Small intestine (tissue), 7 donors: Measurements from ENCODE around the gene KDELR3. TPM values are rescaled to one million over a fixed set of nuclear protein-coding genes. Genes with fewer than 3 reads are reported as not detected.

Source experiments
- DNase-seq, 2 donors: peaks; one replicate each; pipeline versions ENCODE4 v3.0.0 to v3.0.0-alpha.2; 2013
- FAIRE-seq: peaks from 2 replicates; lab custom pipeline; 2012; peaks lifted over from hg19 to GRCh38; lab: Jason Lieb, UNC
- H3K27ac ChIP-seq, 3 donors: one replicate each; pipeline ENCODE4 v1.5.1; 2013; ENCODE audit warnings: low read length in 2 of 3, mild to moderate bottlenecking in 2 of 3, control low read depth in 1 of 3, inconsistent platforms in 1 of 3, low read depth in 1 of 3, moderate library complexity in 1 of 3
- H3K27me3 ChIP-seq, 3 donors: one replicate each; pipeline ENCODE4 v1.6.1; 2013; ENCODE audit warnings: low read length in 3 of 3, inconsistent platforms in 1 of 3; ENCODE audit not compliant: control insufficient read depth in 3 of 3, insufficient read depth in 3 of 3
- H3K36me3 ChIP-seq, 3 donors: one replicate each; pipeline ENCODE4 v1.6.1; 2013; ENCODE audit warnings: low read length in 3 of 3, inconsistent platforms in 1 of 3, low read depth in 1 of 3, mild to moderate bottlenecking in 1 of 3, moderate library complexity in 1 of 3; ENCODE audit not compliant: control insufficient read depth in 3 of 3, insufficient read depth in 2 of 3
- H3K4me1 ChIP-seq, 3 donors: one replicate each; pipeline ENCODE4 v1.6.1; 2013; ENCODE audit warnings: low read length in 2 of 3, inconsistent platforms in 1 of 3, low read depth in 1 of 3, mild to moderate bottlenecking in 1 of 3, moderate library complexity in 1 of 3; ENCODE audit not compliant: control insufficient read depth in 3 of 3, insufficient read depth in 2 of 3
- H3K4me3 ChIP-seq, 3 donors: one replicate each; pipeline ENCODE4 v1.5.1; 2013; ENCODE audit warnings: low read length in 3 of 3, control low read depth in 1 of 3, inconsistent platforms in 1 of 3, low read depth in 1 of 3, mild to moderate bottlenecking in 1 of 3, moderate library complexity in 1 of 3
- H3K9me3 ChIP-seq, 2 donors: one replicate each; pipeline ENCODE4 v1.6.1; 2013; ENCODE audit warnings: low read depth in 1 of 2, low read length in 1 of 2; ENCODE audit not compliant: control insufficient read depth in 2 of 2, insufficient read depth in 1 of 2
- WGBS, 3 donors: extraction: QIAGEN DNeasy Blood & Tissue Kit; methylation state at CpG; one replicate each; pipeline ENCODE4 v1.1.7; 2013; 5-methylcytosine and 5-hydroxymethylcytosine counted together
- polyA plus RNA-seq, 4 donors: library from polyadenylated mRNA; stranded (reverse) in 3 of 4; unstranded in 1 of 4; fragments of 200-250 nt in 3 of 4; fragments of 120-200 nt in 1 of 4; gene quantifications; one replicate each; pipeline versions ENCODE4 v1.2.1 to v1.2.3, GENCODE V29; 2013
- donor health status: healthy with polysubstance abuse.
- donor health status: control.
- donor health status: control.
- donor health status: Bipolar disorder and iron deficiency.
- donor health status: healthy.

Gene KDELR3
- polyA plus RNA-seq, 4 donors = 6.5 to 60.6 (median 10.7) TPM

GRCh38 chr22:38432264-38432663, 35.6 kb upstream of the KDELR3 start:
- no peak for DNase-seq
- Histone ChIP-seq H3K36me3 (no peaks in the 10 kb centered on the region), H3K4me3 (no peak overlapping the region), H3K27me3 (no peaks in the 10 kb centered on the region), H3K9me3 (no peaks in the 10 kb centered on the region), H3K4me1 (no peaks in the 10 kb centered on the region), H3K27ac (no peak overlapping the region)
- FAIRE-seq = no peak
- 94 to 100% (median 95%) methylated on average over 1 of the region's 1 CpG for WGBS, 3 donors

DNA sequence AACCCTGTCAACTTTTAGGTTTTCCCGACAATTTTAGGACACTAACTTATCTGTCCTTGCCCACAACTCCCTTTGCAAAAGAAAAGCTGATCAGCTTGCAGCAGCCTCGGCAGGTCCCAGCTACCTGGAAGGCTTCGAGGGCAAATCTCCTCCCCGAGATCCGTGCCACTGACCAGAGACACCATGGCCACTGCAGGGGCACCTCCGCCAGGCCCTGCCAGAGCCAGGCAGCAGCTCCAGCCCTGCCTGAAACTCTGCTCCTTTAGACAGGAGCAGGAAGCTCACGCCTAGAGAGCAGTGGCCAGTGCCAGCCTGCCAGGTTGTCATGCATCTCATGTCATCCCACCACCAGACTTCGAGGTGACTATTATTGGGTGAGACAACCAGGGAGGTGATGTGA, 34.0 kb upstream of the KDELR3 start:
- Histone ChIP-seq H3K4me3 (no peak overlapping the region), H3K27ac (no peak overlapping the region), H3K9me3 (no peaks in the 10 kb centered on the region), H3K36me3 (no peaks in the 10 kb centered on the region), H3K4me1 (no peaks in the 10 kb centered on the region), H3K27me3 (no peaks in the 10 kb centered on the region)
- WGBS, 3 donors = 63 to 84% (median 66%) methylated on average over 8 of the region's 8 CpGs
- no peak for DNase-seq
- no peak for FAIRE-seq

GRCh38 chr22:38435010-38435409, 32.9 kb upstream of the KDELR3 start:
- no peak for FAIRE-seq
- Histone ChIP-seq H3K4me1 (no peaks in the 10 kb centered on the region), H3K27me3 (no peaks in the 10 kb centered on the region), H3K27ac (no peak overlapping the region), H3K4me3 (no peak overlapping the region), H3K36me3 (no peaks in the 10 kb centered on the region), H3K9me3 (no peaks in the 10 kb centered on the region)
- 74 to 83% (median 75%) methylated on average over 4 of the region's 4 CpGs for WGBS, 3 donors
- no peak for DNase-seq

DNA sequence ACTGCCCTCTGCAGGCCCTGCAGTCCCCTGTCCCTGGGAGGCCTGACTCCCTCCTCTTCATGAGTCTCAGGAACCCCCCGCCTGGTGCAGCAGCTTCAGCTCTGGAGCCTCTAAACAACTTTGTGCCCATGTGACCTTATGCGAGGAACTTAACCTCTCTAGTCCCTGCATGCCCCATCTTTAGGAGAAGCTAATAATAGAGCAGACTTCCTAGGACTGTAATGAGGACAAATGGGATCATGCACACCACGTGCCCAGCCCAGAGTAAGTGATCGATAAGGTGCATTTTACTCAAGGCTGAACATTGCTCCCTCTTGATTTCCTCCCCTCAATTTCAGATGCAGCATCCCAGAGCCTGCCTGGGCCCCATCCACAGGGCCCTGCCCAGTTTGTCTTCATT, 31.9 kb upstream of the KDELR3 start:
- FAIRE-seq (no peak), DNase-seq (no peak)
- H3K27me3 ChIP-seq = peaks cover 0 to 3% (median 2%) of the 10 kb centered on the region in 3 donors
- no peak overlapping the region for H3K4me3 ChIP-seq
- no peaks in the 10 kb centered on the region for H3K9me3 ChIP-seq
- 34 to 59% (median 55%) methylated on average over 4 of the region's 4 CpGs for WGBS, 3 donors
- H3K27ac ChIP-seq = no peak overlapping the region
- H3K4me1 ChIP-seq = no peaks in the 10 kb centered on the region
- no peaks in the 10 kb centered on the region for H3K36me3 ChIP-seq

GRCh38 chr22:38436629-38437395, 31.1 kb upstream of the KDELR3 start:
- Histone ChIP-seq H3K4me1 (no peaks in the 10 kb centered on the region), H3K9me3 (no peaks in the 10 kb centered on the region), H3K4me3 (no peak overlapping the region), H3K27ac (no peak overlapping the region), H3K27me3 (peaks cover 0 to 7% (median 2%) of the 10 kb centered on the region in 3 donors), H3K36me3 (no peaks in the 10 kb centered on the region)
- FAIRE-seq (no peak), DNase-seq (no peak)
- WGBS, 3 donors = 89 to 91% (median 89%) methylated on average over 15 of the region's 15 CpGs

GRCh38 chr22:38437416-38437815, 30.5 kb upstream of the KDELR3 start:
- peaks cover 0 to 9% (median 2%) of the 10 kb centered on the region in 3 donors for H3K27me3 ChIP-seq
- no peaks in the 10 kb centered on the region for H3K4me1 ChIP-seq
- no peak overlapping the region for H3K27ac ChIP-seq
- H3K4me3 ChIP-seq = no peak overlapping the region
- no peaks in the 10 kb centered on the region for H3K36me3 ChIP-seq
- 91 to 96% (median 93%) methylated on average over 9 of the region's 9 CpGs for WGBS, 3 donors
- FAIRE-seq (no peak), DNase-seq (no peak)
- H3K9me3 ChIP-seq = no peaks in the 10 kb centered on the region

- Histone ChIP-seq H3K27me3 (peaks cover 0 to 42% (median 2%) of the 10 kb centered on the region in 3 donors), H3K36me3 (no peaks in the 10 kb centered on the region), H3K27ac (no peak overlapping the region), H3K4me1 (no peaks in the 10 kb centered on the region), H3K4me3 (no peak overlapping the region), H3K9me3 (no peaks in the 10 kb centered on the region)
- DNase-seq (no peak), FAIRE-seq (no peak)
- 71 to 78% (median 72%) methylated on average over 14 of the region's 14 CpGs for WGBS, 3 donors
These were observed 27.0 kb upstream of the KDELR3 start for GRCh38 chr22:38440747-38441350.

DNA sequence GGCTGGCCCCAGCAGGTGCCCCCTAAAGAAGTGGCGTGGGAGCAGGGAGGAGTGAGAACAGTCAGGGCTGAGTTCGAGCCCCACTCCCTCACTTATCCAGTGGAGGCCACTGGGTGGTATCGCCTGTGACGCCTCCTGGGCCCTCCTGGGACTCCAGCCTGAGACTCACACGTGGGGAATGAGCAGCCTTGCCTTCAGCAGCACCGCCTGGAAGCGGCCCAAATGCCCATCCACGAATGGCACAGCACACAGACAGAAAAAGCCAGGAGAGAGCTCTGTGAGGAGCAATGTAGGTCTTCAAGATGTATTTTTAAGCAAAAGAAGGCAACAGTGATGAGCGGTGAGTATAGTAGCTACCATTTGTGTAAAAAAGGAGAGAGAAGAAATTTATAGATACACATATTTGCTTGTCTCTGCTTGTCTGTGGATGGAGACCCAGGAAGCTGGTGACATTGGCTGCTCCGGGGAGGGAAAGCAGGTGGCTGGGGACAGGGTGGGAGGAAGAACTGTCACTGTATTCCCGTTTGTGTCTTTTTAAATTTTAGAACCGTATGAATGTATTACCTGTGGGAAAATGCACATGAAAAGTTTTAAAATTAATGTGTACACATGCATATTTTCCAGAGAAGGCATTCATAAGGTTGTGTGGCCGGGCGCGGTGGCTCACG, 26.1 kb upstream of the KDELR3 start:
- DNase-seq (no peak), FAIRE-seq (no peak)
- 70 to 74% (median 70%) methylated on average over 16 of the region's 16 CpGs for WGBS, 3 donors
- Histone ChIP-seq H3K4me3 (no peak overlapping the region), H3K27me3 (peaks cover 0 to 48% (median 2%) of the 10 kb centered on the region in 3 donors), H3K36me3 (no peaks in the 10 kb centered on the region), H3K4me1 (no peaks in the 10 kb centered on the region), H3K9me3 (no peaks in the 10 kb centered on the region), H3K27ac (no peak overlapping the region)
